Choroid plexus epithelial cell (primary cell): ENCODE results near the gene ZNF606.

Source experiments
- DNase-seq: peaks from one replicate; pipeline ENCODE4 v3.0.0-alpha.2; 2010; ENCODE audit warnings: low read depth
- H3K4me3 ChIP-seq: 2 replicates; pipeline ENCODE4 v1.5.1; 2011; ENCODE audit warnings: low read depth, mild to moderate bottlenecking, control low read depth, low read length, moderate library complexity
- TF ChIP-seq, protein P1 (sequence below): conservative IDR thresholded peaks from 2 replicates; pipeline ENCODE4 v1.5.1; 2011; ENCODE audit warnings: low read depth, mild to moderate bottlenecking, control low read depth, inconsistent platforms, low read length, moderate library complexity

The ZNF606 gene

GRCh38 chr19:58044391-58044790 is 41.8 kb upstream of the ZNF606 start:
- H3K4me3 ChIP-seq, result no peak overlapping the region
- no peak for DNase-seq
- TF ChIP-seq, protein P1, sequence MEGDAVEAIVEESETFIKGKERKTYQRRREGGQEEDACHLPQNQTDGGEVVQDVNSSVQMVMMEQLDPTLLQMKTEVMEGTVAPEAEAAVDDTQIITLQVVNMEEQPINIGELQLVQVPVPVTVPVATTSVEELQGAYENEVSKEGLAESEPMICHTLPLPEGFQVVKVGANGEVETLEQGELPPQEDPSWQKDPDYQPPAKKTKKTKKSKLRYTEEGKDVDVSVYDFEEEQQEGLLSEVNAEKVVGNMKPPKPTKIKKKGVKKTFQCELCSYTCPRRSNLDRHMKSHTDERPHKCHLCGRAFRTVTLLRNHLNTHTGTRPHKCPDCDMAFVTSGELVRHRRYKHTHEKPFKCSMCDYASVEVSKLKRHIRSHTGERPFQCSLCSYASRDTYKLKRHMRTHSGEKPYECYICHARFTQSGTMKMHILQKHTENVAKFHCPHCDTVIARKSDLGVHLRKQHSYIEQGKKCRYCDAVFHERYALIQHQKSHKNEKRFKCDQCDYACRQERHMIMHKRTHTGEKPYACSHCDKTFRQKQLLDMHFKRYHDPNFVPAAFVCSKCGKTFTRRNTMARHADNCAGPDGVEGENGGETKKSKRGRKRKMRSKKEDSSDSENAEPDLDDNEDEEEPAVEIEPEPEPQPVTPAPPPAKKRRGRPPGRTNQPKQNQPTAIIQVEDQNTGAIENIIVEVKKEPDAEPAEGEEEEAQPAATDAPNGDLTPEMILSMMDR, result no peak

DNA sequence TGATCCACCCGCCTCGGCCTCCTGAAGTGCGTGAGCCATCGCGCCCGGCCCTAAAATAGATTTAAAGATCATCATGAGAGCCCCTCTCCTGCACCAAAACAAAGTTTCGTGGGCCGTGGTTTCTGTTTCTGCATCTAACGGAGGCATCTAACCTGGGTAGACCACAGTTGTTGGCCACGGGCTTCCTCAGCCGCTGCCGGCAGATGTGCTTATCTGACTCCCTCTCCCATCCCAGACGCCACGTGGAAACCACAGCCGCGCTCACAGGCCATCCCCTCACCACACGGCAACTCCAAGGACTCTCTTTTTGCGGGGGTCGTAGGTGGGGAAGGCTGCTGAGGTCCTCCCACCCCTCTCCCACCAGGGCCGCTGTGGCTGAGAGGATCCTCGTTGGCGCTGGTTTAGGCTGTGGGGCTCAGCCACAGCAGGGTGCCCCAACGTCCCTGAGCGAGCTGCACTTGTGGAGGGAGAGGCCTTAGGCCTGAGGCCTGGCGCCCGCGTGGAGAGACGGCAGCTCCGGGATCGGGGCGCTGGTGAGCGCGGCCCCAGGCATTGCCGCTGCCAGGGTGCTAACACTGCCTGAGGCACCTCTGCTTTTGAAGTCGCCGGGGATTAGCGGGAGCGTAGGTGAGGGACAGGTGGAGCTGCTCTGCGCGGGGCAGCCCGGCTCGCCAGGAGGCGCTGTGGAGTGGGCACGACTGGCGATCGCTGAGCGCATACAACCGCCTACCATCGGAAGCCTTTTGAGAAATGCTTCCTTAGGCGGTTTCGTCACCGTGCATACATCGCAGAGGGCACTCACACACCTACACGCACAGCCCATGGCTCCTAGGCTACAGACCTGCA is 40.1 kb upstream of the ZNF606 start:
- TF ChIP-seq, protein P1, result no peak
- no peak overlapping the region for H3K4me3 ChIP-seq
- no peak for DNase-seq

GRCh38 chr19:58040751-58041525 is 38.3 kb upstream of the ZNF606 start:
- DNase-seq, result no peak
- TF ChIP-seq, protein P1, result no peak
- no peak overlapping the region for H3K4me3 ChIP-seq

DNA sequence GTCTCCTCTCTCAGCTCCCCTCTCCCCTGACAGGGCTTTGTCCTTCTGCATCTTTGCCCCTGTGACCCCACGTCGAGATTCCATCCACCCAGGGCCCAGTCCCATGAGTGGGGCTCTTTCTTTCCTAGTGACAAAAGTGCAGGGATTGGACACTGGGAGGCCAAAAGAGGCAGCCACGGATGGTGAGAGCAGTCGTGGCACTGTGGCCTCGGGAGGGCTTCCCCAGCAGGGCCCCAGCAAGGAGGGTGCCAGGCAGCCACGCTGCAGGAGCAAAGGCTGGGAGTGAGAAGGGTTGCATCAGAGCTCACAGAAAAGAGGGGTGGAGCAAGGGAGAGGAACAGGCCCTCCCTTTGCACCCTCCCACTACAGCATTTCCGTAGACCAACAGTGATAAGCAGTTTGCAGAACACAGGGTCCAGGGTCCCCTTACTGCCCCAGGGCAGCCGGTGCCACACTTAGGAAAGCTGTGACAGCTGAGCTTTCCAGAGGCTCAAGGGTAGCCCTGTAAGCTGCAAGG is 36.1 kb upstream of the ZNF606 start:
- DNase-seq, result no peak
- TF ChIP-seq, protein P1, result no peak

DNA sequence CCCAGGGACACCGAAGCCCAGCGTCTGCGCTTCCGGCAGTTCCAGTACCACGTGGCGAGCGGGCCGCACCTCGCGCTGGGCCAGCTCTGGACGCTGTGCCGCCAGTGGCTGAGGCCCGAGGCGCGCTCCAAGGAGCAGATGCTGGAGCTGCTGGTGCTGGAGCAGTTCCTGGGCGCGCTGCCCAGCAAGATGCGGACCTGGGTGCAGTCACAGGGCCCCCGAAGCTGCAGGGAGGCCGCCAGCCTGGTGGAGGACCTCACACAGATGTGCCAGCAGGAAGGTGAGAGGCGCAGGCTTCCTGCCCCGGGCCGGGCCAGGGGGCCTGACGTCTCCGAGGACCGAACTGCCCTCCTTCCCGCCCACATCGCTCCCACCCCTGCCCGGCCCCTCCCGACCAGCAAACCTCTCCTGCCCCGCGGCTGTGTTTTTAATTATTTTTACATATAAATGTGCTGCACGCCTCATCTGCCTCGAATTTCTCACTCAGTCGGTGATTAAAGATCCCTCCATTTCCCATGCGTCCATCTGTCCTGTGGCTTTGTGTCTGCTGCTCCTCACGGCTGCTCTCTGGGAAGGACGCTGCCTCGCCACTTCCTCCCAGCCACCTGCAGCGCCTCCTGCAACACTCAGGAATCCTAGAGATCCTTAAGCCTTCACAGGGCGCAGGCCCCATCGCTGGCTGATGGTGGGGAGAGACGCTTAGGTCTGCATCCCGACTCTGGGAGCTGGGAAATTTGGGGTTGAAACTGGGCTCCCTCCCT is 35.5 kb upstream of the ZNF606 start:
- TF ChIP-seq, protein P1, result no peak
- no peak for DNase-seq
- H3K4me3 ChIP-seq, result no peak overlapping the region

More for the DNA sequence above, 36.1 kb upstream of the ZNF606 start:
- no peak overlapping the region for H3K4me3 ChIP-seq

DNA sequence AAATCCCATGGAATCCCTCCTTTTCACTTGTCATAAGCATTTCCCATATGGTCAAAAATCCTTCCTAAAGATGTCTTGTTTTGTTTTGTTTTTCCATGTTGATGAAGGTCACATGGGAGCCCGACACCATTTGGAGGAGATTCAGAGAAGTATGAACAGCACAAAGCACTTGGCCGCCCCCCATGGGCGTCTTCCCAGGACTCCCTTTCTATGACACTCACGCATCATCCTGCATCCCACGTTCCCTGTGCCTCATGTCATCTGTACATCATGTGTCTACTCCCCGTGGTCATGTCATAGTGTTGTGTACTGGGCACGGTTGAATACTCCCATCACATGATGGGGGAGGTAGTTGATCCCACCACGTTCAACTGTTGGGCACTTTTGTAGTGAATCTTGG is 33.2 kb upstream of the ZNF606 start:
- H3K4me3 ChIP-seq, result no peak overlapping the region
- TF ChIP-seq, protein P1, result no peak
- no peak for DNase-seq
